Globus pallidus (tissue), 1 donor: Measurements from ENCODE around the gene NXF3.
"Not testable (repeated sequence)": the region's sequence is repeated elsewhere in the genome, so short reads cannot be mapped to it uniquely, and the experiment has no call there.

Experiments used
- DNase-seq: peaks from one replicate; pipeline ENCODE4 v3.0.0-alpha.2; 2015; ENCODE audit warnings: low spot score

NXF3 gene

GRCh38 chrX:103051260-103051789, 41.6 kb downstream of the NXF3 start:
- no peak for DNase-seq

DNA sequence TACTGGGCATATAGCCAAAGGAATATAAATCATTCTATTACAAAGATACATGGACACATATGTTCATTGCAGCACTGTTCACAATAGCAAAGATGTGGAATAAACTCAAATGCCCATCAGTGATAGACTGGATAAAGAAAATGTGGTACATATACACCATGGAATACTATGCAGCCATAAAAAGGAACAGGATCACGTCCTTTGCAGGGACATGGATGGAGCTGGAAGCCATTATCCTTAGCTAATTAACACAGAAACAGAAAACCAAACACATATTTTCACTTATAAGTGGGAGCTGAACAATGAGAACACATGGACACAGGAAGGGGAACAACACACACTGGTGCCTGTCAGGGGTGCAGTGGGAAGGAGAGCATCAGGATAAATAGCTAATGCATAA, 59.6 kb downstream of the NXF3 start:
- not testable (repeated sequence) for DNase-seq
